ENCODE measurements around the gene TIE1. TPM values are rescaled to one million over a fixed set of nuclear protein-coding genes. Genes with fewer than 3 reads are reported as not detected.

Gene TIE1
- total RNA-seq, 6 experiments from 2014 or later = 0.33 to 1.2 (median 0.54) TPM; not detected in 1

DNA sequence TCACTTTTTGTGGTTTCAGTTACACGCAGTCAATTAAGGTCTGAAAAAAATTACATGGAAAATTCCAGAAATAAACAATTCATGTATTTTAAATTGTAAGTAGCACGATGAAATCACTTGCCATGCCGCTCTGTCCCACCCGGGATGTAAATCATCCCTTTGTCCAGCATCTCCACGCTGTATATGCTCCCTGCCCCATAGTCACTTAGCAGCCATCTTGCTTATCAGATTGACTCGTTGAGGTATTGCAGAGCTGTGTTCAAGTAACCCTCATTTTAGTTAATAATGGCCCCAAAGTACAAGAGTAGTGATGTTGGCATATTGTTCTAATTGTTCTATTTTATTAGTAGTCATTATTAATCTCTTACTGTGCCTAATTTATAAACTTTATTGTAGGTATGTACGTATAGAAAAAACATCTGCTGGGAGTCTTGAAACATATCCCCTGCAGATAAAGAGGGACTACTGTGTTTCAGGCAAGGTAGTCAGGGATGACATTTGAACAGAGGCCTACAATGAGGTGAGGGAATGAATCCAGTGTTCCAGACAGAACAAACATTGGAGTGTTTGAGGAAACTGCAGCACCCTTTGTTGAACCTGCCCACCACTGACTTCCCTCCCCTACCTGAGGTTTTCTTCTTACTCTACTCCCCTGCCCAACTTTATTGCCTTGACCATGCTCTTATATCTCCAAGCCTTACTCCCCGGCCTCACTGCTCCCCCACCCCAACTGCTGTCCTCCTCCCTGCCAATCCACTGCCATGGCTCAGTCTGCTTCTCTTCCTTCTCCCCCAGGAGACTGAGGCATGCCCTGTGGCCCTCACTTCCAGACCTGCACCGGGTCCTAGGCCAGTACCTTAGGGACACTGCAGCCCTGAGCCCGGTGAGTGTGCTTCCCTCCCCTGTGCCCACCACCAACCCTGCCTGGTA, 50.9 kb downstream of the TIE1 start:
- no peak overlapping the region for H3K27ac Mint-ChIP-seq
- DNase-seq = no peak

DNA sequence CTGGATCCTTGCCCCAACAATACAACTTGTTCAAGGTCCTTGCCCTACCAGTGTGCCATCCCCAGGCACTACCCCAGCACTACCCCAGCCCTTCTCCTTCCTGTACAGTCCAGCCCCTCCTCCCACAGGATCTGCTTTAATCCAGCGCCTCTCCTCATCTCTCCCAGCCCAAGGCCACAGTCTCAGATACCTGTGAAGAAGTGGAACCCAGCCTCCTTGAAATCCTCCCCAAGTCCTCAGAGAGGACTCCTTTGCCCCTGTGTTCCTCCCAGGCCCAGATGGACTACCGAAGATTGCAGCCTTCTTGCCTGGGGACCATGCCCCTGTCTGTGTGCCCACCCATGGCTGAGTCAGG, 51.5 kb downstream of the TIE1 start:
- Mint-ChIP-seq H3K4me3 (no peak overlapping the region), H3K9me3 (no peaks in the 10 kb centered on the region)

More for the DNA sequence above, 50.9 kb downstream of the TIE1 start:
- H3K36me3 Mint-ChIP-seq (ENCODE audit: low read depth) = peaks cover under 1% of the 10 kb centered on the region; the same call in 1 of the 2 replicates
- H3K4me1 Mint-ChIP-seq (ENCODE audit: low read depth) = peaks cover 31% of the 10 kb centered on the region
- TF ChIP-seq, protein P1, sequence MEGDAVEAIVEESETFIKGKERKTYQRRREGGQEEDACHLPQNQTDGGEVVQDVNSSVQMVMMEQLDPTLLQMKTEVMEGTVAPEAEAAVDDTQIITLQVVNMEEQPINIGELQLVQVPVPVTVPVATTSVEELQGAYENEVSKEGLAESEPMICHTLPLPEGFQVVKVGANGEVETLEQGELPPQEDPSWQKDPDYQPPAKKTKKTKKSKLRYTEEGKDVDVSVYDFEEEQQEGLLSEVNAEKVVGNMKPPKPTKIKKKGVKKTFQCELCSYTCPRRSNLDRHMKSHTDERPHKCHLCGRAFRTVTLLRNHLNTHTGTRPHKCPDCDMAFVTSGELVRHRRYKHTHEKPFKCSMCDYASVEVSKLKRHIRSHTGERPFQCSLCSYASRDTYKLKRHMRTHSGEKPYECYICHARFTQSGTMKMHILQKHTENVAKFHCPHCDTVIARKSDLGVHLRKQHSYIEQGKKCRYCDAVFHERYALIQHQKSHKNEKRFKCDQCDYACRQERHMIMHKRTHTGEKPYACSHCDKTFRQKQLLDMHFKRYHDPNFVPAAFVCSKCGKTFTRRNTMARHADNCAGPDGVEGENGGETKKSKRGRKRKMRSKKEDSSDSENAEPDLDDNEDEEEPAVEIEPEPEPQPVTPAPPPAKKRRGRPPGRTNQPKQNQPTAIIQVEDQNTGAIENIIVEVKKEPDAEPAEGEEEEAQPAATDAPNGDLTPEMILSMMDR (IDR thresholded peaks at IDR 0.05) = no peak
- no peaks in the 10 kb centered on the region for H3K9me3 Mint-ChIP-seq
- peaks cover 22% of the 10 kb centered on the region for H3K27me3 Mint-ChIP-seq (ENCODE audit: insufficient read depth)
- H3K4me3 Mint-ChIP-seq = no peak overlapping the region

DNA sequence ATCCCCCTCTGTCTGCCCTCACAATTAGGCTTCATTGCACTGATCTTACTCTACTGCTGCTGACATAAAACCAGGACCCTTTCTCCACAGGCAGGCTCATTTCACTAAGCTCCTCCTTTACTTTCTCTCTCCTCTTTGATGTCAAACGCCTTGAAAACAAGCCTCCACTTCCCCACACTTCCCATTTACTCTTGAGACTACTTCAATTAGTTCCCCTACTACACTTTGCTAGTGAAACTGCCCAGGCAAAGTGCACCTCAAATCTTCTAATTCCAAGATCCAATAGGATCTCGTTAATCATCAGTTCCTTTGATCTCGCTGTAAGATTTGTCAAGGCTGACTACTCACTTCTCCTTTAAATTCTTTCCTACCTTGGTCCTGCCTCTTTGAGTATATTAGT, 52.1 kb downstream of the TIE1 start:
- no peak for DNase-seq
- H3K27ac Mint-ChIP-seq = no peak overlapping the region
- peaks cover 43% of the 10 kb centered on the region for H3K4me1 Mint-ChIP-seq (ENCODE audit: low read depth)
- no peak overlapping the region for H3K4me3 Mint-ChIP-seq
- peaks cover 15% of the 10 kb centered on the region for H3K27me3 Mint-ChIP-seq (ENCODE audit: insufficient read depth)
- H3K9me3 Mint-ChIP-seq = no peaks in the 10 kb centered on the region
- TF ChIP-seq, protein P1 (IDR thresholded peaks at IDR 0.05) = no peak
- peaks cover 5% of the 10 kb centered on the region; the same call in 1 of the 2 replicates for H3K36me3 Mint-ChIP-seq (ENCODE audit: low read depth)

More for the DNA sequence above, 51.5 kb downstream of the TIE1 start:
- no peak overlapping the region for H3K27ac Mint-ChIP-seq
- H3K36me3 Mint-ChIP-seq (ENCODE audit: low read depth) = peaks cover 5% of the 10 kb centered on the region; the same call in 1 of the 2 replicates
- TF ChIP-seq, protein P1 (IDR thresholded peaks at IDR 0.05) = no peak
- H3K4me1 Mint-ChIP-seq (ENCODE audit: low read depth) = peaks cover 37% of the 10 kb centered on the region
- DNase-seq = no peak
- H3K27me3 Mint-ChIP-seq (ENCODE audit: insufficient read depth) = peaks cover 17% of the 10 kb centered on the region

DNA sequence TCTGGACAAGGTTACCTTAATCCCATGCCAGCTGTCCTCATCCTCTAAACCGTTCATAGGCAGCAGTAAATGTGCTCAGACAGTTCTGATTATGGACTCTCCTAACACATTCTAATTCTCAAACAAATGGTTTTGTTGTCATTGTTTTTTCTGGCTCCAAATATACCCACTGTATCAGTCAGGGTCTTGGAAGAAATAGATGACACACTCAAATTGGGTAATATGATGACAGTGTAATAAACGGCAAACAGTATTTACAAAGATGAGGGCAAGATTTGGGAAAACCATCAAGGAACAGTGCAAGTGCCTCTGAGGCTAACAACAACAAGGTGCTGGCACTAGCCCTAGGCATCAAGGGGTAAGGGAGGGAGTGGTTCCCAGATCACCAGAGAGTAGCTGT, 53.7 kb downstream of the TIE1 start:
- TF ChIP-seq, protein P1 (IDR thresholded peaks at IDR 0.05) = no peak
- H3K4me3 Mint-ChIP-seq = no peak overlapping the region
- DNase-seq = no peak
- H3K27ac Mint-ChIP-seq = no peak overlapping the region
- H3K4me1 Mint-ChIP-seq (ENCODE audit: low read depth) = peaks cover 41% of the 10 kb centered on the region
- H3K9me3 Mint-ChIP-seq = no peaks in the 10 kb centered on the region
- peaks cover 7% of the 10 kb centered on the region; the same call in 1 of the 2 replicates for H3K36me3 Mint-ChIP-seq (ENCODE audit: low read depth)
- peaks cover 8% of the 10 kb centered on the region for H3K27me3 Mint-ChIP-seq (ENCODE audit: insufficient read depth)

DNA sequence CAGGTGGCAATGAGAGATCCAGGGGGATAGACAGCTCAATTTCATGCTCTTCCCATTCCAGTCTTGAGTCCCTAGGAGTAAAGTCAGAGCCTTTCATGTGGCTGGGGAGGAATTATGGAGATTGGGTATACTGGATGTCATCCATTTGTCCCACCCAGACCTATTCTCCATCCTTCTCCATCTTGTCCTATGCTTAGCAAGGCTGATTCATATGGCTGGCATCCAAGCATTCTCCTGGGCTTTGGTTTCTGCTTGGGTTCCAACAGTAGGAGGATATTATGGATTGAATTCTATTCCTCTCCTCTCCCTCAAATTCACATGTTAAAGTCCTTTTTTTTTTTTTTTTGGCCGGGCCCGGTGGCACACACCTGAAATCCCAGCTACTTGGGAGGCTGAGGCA, 54.2 kb downstream of the TIE1 start:
- Mint-ChIP-seq H3K36me3 (ENCODE audit: low read depth) (peaks cover 11% of the 10 kb centered on the region; the same call in 1 of the 2 replicates), H3K4me3 (no peak overlapping the region), H3K4me1 (ENCODE audit: low read depth) (peaks cover 41% of the 10 kb centered on the region), H3K27me3 (ENCODE audit: insufficient read depth) (peaks cover 8% of the 10 kb centered on the region; the same call in 1 of the 2 replicates), H3K27ac (no peak overlapping the region), H3K9me3 (no peaks in the 10 kb centered on the region)
- no peak for DNase-seq
- TF ChIP-seq, protein P1 (IDR thresholded peaks at IDR 0.05) = no peak

Measured in HFFc6 (cell line).